ENCODE results near the gene TM4SF1. TPM values are rescaled to one million over a fixed set of nuclear protein-coding genes. Genes with fewer than 3 reads are reported as not detected.
"Not testable (repeated sequence)": the region's sequence is repeated elsewhere in the genome, so short reads cannot be mapped to it uniquely, and the experiment has no call there.

The TM4SF1 gene
- total RNA-seq, 1 experiment from 2014 or later = 898 TPM

GRCh38 chr3:149395107-149396089 is 17.9 kb upstream of the TM4SF1 start:
- no peak for DNase-seq (ENCODE audit: extremely low read depth, low read depth)

GRCh38 chr3:149393345-149394160 is 16.1 kb upstream of the TM4SF1 start:
- no peak for DNase-seq (ENCODE audit: extremely low read depth, low read depth)

GRCh38 chr3:149391960-149392359 is 14.5 kb upstream of the TM4SF1 start:
- DNase-seq (ENCODE audit: extremely low read depth, low read depth) = no peak

- no peak for DNase-seq (ENCODE audit: extremely low read depth, low read depth)
These were observed 13.3 kb upstream of the TM4SF1 start for GRCh38 chr3:149390772-149391212.

GRCh38 chr3:149390294-149390693 is 12.8 kb upstream of the TM4SF1 start:
- no peak for DNase-seq (ENCODE audit: extremely low read depth, low read depth)

GRCh38 chr3:149388531-149389417 is 11.3 kb upstream of the TM4SF1 start:
- no peak for DNase-seq (ENCODE audit: extremely low read depth, low read depth)

GRCh38 chr3:149388001-149388440 is 10.6 kb upstream of the TM4SF1 start:
- DNase-seq (ENCODE audit: extremely low read depth, low read depth) = peak; percentile 95

GRCh38 chr3:149386299-149386606 is 8.8 kb upstream of the TM4SF1 start:
- DNase-seq (ENCODE audit: extremely low read depth, low read depth) = no peak

- peak; percentile 88 for DNase-seq (ENCODE audit: extremely low read depth, low read depth)
These were observed 8.3 kb upstream of the TM4SF1 start for GRCh38 chr3:149385617-149386298.

GRCh38 chr3:149384911-149385321 is 7.5 kb upstream of the TM4SF1 start:
- DNase-seq (ENCODE audit: extremely low read depth, low read depth) = peak; percentile 86

- DNase-seq (ENCODE audit: extremely low read depth, low read depth) = no peak
These were observed 6.7 kb upstream of the TM4SF1 start for GRCh38 chr3:149384167-149384566.

- no peak for DNase-seq (ENCODE audit: extremely low read depth, low read depth)
These were observed 6.3 kb upstream of the TM4SF1 start for GRCh38 chr3:149383703-149384102.

GRCh38 chr3:149382518-149382917 is 5.1 kb upstream of the TM4SF1 start:
- DNase-seq (ENCODE audit: extremely low read depth, low read depth) = no peak

GRCh38 chr3:149382101-149382467 is 4.6 kb upstream of the TM4SF1 start:
- no peak for DNase-seq (ENCODE audit: extremely low read depth, low read depth)

- DNase-seq (ENCODE audit: extremely low read depth, low read depth) = no peak
These were observed 4.0 kb upstream of the TM4SF1 start for GRCh38 chr3:149381173-149382100.

- not testable (repeated sequence) for DNase-seq (ENCODE audit: extremely low read depth, low read depth)
These were observed 2.8 kb upstream of the TM4SF1 start for GRCh38 chr3:149380220-149380619.

GRCh38 chr3:149378478-149379309 is 1.2 kb upstream of the TM4SF1 start:
- DNase-seq (ENCODE audit: extremely low read depth, low read depth) = no peak

Measured in NCI-H460 (cell line).